H9 (cell line): ENCODE data around the gene TBC1D19. TPM values are rescaled to one million over a fixed set of nuclear protein-coding genes. Genes with fewer than 3 reads are reported as not detected.

ENCODE experiments used
- DNase-seq: peaks from one replicate; pipeline ENCODE4 v3.0.0-alpha.2; 2017
- H2AFZ ChIP-seq: one replicate; pipeline ENCODE4 v1.6.1; 2013; ENCODE audit warnings: mild to moderate bottlenecking, low read length, control low read depth, moderate library complexity
- H2AK5ac ChIP-seq: 2 replicates; pipeline ENCODE4 v1.6.1; 2013; ENCODE audit warnings: low read length, control low read depth, mixed read lengths; ENCODE audit not compliant: insufficient read length
- H2BK120ac ChIP-seq: one replicate; pipeline ENCODE4 v1.6.1; 2013; ENCODE audit warnings: low read depth, mild to moderate bottlenecking, low read length, control low read depth, inconsistent platforms; ENCODE audit not compliant: poor library complexity, severe bottlenecking
- H2BK12ac ChIP-seq: 2 replicates; pipeline ENCODE4 v1.6.1; 2013; ENCODE audit warnings: low read length, control low read depth, mixed read lengths, low read depth; ENCODE audit not compliant: insufficient read length
- H2BK15ac ChIP-seq: 2 replicates; pipeline ENCODE4 v1.6.1; 2013; ENCODE audit warnings: low read depth, low read length, control low read depth
- H2BK20ac ChIP-seq: one replicate; pipeline ENCODE4 v1.6.1; 2013; ENCODE audit warnings: low read depth, mild to moderate bottlenecking, low read length, control low read depth, inconsistent platforms; ENCODE audit not compliant: poor library complexity, severe bottlenecking
- H2BK5ac ChIP-seq: 2 replicates; pipeline ENCODE4 v1.6.1; 2013; ENCODE audit warnings: low read length, control low read depth, mixed read lengths; ENCODE audit not compliant: insufficient read length
- H3K14ac ChIP-seq: 2 replicates; pipeline ENCODE4 v1.6.1; 2013; ENCODE audit warnings: low read length, control low read depth; ENCODE audit not compliant: insufficient read depth
- H3K18ac ChIP-seq: 2 replicates; pipeline ENCODE4 v1.6.1; 2013; ENCODE audit warnings: low read depth, mild to moderate bottlenecking, mixed read lengths, low read length, control low read depth; ENCODE audit not compliant: insufficient read length
- H3K23ac ChIP-seq: 2 replicates; pipeline ENCODE4 v1.6.1; 2013; ENCODE audit warnings: low read length, control low read depth, mixed read lengths, low read depth; ENCODE audit not compliant: insufficient read length
- H3K23me2 ChIP-seq: 2 replicates; pipeline ENCODE4 v1.6.1; 2013; ENCODE audit warnings: low read depth, mild to moderate bottlenecking, mixed read lengths, low read length, control low read depth; ENCODE audit not compliant: insufficient read length, poor library complexity, severe bottlenecking
- H3K27ac ChIP-seq: 2 replicates; pipeline ENCODE4 v1.5.1; 2013; ENCODE audit warnings: low read length, control low read depth, mixed read lengths, low read depth; ENCODE audit not compliant: insufficient read length
- H3K27me3 ChIP-seq: 2 replicates; pipeline ENCODE4 v1.6.1; 2013; ENCODE audit warnings: low read length, control low read depth, inconsistent platforms; ENCODE audit not compliant: insufficient read depth
- H3K4ac ChIP-seq: 2 replicates; pipeline ENCODE4 v1.6.1; 2013; ENCODE audit warnings: low read depth, mild to moderate bottlenecking, control low read depth, inconsistent platforms, low read length, moderate library complexity
- H3K4me1 ChIP-seq: 2 replicates; pipeline ENCODE4 v1.6.1; 2013; ENCODE audit warnings: low read length, control low read depth, inconsistent platforms; ENCODE audit not compliant: insufficient read depth
- H3K4me2 ChIP-seq: 2 replicates; pipeline ENCODE4 v1.6.1; 2013; ENCODE audit warnings: low read length, control low read depth, mixed read lengths; ENCODE audit not compliant: insufficient read length, insufficient read depth
- H3K56ac ChIP-seq: 2 replicates; pipeline ENCODE4 v1.6.1; 2013; ENCODE audit warnings: low read depth, mild to moderate bottlenecking, mixed read lengths, low read length, control low read depth; ENCODE audit not compliant: insufficient read length
- H3K79me1 ChIP-seq: 2 replicates; pipeline ENCODE4 v1.6.1; 2013; ENCODE audit warnings: low read depth, mild to moderate bottlenecking, moderate library complexity, low read length, control low read depth, inconsistent platforms; ENCODE audit not compliant: insufficient read depth, poor library complexity, severe bottlenecking
- H3K79me2 ChIP-seq: 2 replicates; pipeline ENCODE4 v1.6.1; 2013; ENCODE audit warnings: low read length, control low read depth, inconsistent platforms; ENCODE audit not compliant: insufficient read depth
- H3K9ac ChIP-seq: 2 replicates; pipeline ENCODE4 v1.6.1; 2013; ENCODE audit warnings: low read length, control low read depth, mixed read lengths; ENCODE audit not compliant: insufficient read length; ENCODE audit errors: extremely low read depth
- H3K9me3 ChIP-seq: one replicate; pipeline ENCODE4 v1.6.1; 2013; ENCODE audit warnings: low read depth, low read length, inconsistent platforms; ENCODE audit not compliant: control insufficient read depth
- H3T11ph ChIP-seq: one replicate; pipeline ENCODE4 v1.6.1; 2013; ENCODE audit warnings: mild to moderate bottlenecking, low read length, control low read depth, inconsistent platforms
- H4K20me1 ChIP-seq: one replicate; pipeline ENCODE4 v1.6.1; 2013; ENCODE audit not compliant: control insufficient read depth, insufficient read length, insufficient read depth
- H4K5ac ChIP-seq: 2 replicates; pipeline ENCODE4 v1.6.1; 2013; ENCODE audit warnings: low read depth, mild to moderate bottlenecking, mixed read lengths, low read length, control low read depth; ENCODE audit not compliant: insufficient read length
- H4K8ac ChIP-seq: replicated peaks from 2 replicates; pipeline ENCODE4 v1.6.1; 2013; ENCODE audit warnings: low read length, control low read depth, mixed read lengths, low read depth; ENCODE audit not compliant: insufficient read length
- H4K91ac ChIP-seq: 2 replicates; pipeline ENCODE4 v1.6.1; 2013; ENCODE audit warnings: low read depth, mild to moderate bottlenecking, moderate library complexity, mixed read lengths, low read length, control low read depth; ENCODE audit not compliant: insufficient read length
- H3K27ac Mint-ChIP-seq, 3 experiments: 2 replicates in 2 of 3; 3 replicates in 1 of 3; pipeline ENCODE4 v1.8.0; 2020 to 2021; ENCODE audit warnings: mixed read lengths in 3 of 3, mild to moderate bottlenecking in 1 of 3, moderate library complexity in 1 of 3
- H3K27me3 Mint-ChIP-seq: 2 replicates; pipeline ENCODE4 v1.8.0; 2021; ENCODE audit warnings: low read depth, mild to moderate bottlenecking, moderate library complexity, mixed read lengths
- H3K36me3 Mint-ChIP-seq, 3 experiments: 2 replicates in 2 of 3; 3 replicates in 1 of 3; pipeline ENCODE4 v1.8.0; 2020 to 2021; ENCODE audit warnings: low read depth in 3 of 3, mixed read lengths in 3 of 3; ENCODE audit not compliant: insufficient read depth in 1 of 3
- H3K4me1 Mint-ChIP-seq, 2 experiments: 2 replicates each; pipeline ENCODE4 v1.8.0; 2020; ENCODE audit warnings: mixed read lengths in 2 of 2
- H3K4me3 Mint-ChIP-seq, 2 experiments: 2 replicates in 1 of 2; 3 replicates in 1 of 2; pipeline ENCODE4 v1.8.0; 2020 to 2021; ENCODE audit warnings: mild to moderate bottlenecking in 2 of 2, mixed read lengths in 2 of 2, moderate library complexity in 1 of 2
- H3K9me3 Mint-ChIP-seq, 2 experiments: 2 replicates in 1 of 2; 3 replicates in 1 of 2; pipeline ENCODE4 v1.8.0; 2020; ENCODE audit warnings: mild to moderate bottlenecking in 2 of 2, mixed read lengths in 2 of 2, moderate library complexity in 1 of 2
- WGBS: extraction: QIAGEN DNeasy Blood & Tissue Kit; methylation state at CpG from one replicate; pipeline ENCODE4 v1.1.7; 2013; ENCODE audit warnings: missing lambda C conversion rate, low lambda C conversion rate, mixed read lengths; ENCODE audit not compliant: insufficient read length; ENCODE audit errors: extremely low coverage; 5-methylcytosine and 5-hydroxymethylcytosine counted together
- total RNA-seq: library from RNA; stranded (reverse); gene quantifications from 2 replicates; pipeline ENCODE4 v1.2.1, GENCODE V29; 2021
- TF ChIP-seq, protein P1 (sequence below): fragments of 200-600 bp; sonication (generic); conservative IDR thresholded peaks from 3 replicates; pipeline ENCODE4 v1.8.0; 2021; ENCODE audit warnings: antibody characterized with exemption, mild to moderate bottlenecking

Gene TBC1D19
- total RNA-seq, 1 experiment from 2014 or later, result 3.2 TPM

DNA sequence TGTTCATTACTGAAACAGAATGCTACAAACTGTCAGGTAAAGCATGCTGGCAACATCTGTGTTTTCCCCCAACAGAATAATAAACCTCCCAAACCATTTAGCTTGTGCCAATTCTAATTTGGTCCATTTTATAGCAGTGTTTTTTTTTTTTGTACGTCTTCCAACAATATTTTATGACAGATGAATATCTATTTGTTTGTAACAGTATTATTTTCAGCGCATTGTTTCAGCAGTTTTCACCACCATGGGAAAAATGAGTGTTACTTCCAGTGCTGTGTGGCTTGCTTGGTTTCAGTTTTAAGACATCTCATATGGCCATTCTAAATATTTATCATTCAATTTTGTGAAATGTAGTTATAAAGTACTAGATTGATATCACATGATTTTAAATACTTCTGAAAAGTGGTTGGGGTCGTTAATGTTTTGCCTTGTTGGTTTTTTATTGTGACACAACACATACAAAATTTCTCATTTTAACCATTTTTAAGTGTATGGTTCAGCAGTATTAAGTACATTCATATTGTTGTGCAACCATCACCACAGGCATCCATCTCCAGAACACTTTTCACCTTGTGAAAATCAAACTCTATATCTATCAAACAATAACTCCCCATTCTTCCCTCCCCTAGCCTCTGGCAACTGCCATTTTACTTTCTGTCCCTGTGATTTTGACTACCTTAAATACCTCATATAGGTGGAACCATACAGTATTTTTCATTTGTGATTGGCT lies 25.6 kb upstream of the TBC1D19 start:
- Histone ChIP-seq H4K20me1 (no peaks in the 10 kb centered on the region), H3K27ac (no peak overlapping the region), H3K23me2 (no peaks in the 10 kb centered on the region), H2BK20ac (no peak overlapping the region), H3K79me1 (no peaks in the 10 kb centered on the region), H3K18ac (no peak overlapping the region), H3K9ac (no peak overlapping the region), H3K79me2 (no peaks in the 10 kb centered on the region), H3K4me2 (no peak overlapping the region), H4K8ac (no peak overlapping the region), H2BK120ac (no peak overlapping the region), H3K9me3 (no peaks in the 10 kb centered on the region), H2BK5ac (no peak overlapping the region), H4K5ac (no peak overlapping the region), H2BK15ac (no peak overlapping the region), H3K4ac (no peak overlapping the region), H2BK12ac (no peak overlapping the region), H3K27me3 (no peaks in the 10 kb centered on the region), H2AK5ac (no peak overlapping the region), H3K56ac (no peak overlapping the region), H2AFZ (no peak overlapping the region), H4K91ac (no peak overlapping the region), H3K23ac (no peak overlapping the region), H3T11ph (no peak overlapping the region), H3K4me1 (no peaks in the 10 kb centered on the region), H3K14ac (no peak overlapping the region)
- Mint-ChIP-seq H3K9me3 (peaks cover 7 to 13% of the 10 kb centered on the region in 2 experiments; a peak in 3 of 5 replicates), H3K36me3 (peaks cover 0 to 5% (median 0%) of the 10 kb centered on the region in 3 experiments; a peak in 1 of 7 replicates), H3K27ac (no peak overlapping the region), H3K27me3 (no peaks in the 10 kb centered on the region; the same call in 1 of the 2 replicates), H3K4me3 (no peak overlapping the region), H3K4me1 (no peaks in the 10 kb centered on the region)
- TF ChIP-seq, protein P1, sequence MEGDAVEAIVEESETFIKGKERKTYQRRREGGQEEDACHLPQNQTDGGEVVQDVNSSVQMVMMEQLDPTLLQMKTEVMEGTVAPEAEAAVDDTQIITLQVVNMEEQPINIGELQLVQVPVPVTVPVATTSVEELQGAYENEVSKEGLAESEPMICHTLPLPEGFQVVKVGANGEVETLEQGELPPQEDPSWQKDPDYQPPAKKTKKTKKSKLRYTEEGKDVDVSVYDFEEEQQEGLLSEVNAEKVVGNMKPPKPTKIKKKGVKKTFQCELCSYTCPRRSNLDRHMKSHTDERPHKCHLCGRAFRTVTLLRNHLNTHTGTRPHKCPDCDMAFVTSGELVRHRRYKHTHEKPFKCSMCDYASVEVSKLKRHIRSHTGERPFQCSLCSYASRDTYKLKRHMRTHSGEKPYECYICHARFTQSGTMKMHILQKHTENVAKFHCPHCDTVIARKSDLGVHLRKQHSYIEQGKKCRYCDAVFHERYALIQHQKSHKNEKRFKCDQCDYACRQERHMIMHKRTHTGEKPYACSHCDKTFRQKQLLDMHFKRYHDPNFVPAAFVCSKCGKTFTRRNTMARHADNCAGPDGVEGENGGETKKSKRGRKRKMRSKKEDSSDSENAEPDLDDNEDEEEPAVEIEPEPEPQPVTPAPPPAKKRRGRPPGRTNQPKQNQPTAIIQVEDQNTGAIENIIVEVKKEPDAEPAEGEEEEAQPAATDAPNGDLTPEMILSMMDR, result no peak
- no CpG with 5 or more reads among the region's 3 CpGs for WGBS
- DNase-seq, result no peak
